GM12875 (cell line): Measurements from ENCODE around the gene TMIGD2.

Experiments used
- H3K4me3 ChIP-seq: one replicate; pipeline ENCODE4 v1.5.1; 2011; ENCODE audit warnings: low read depth, low read length, control low read depth
- CTCF ChIP-seq: IDR thresholded peaks from 2 replicates; pipeline ENCODE4 v1.5.1; 2011; ENCODE audit warnings: low read depth, mild to moderate bottlenecking, control low read depth, inconsistent platforms, low read length, moderate library complexity, borderline replicate concordance; ENCODE audit not compliant: insufficient read depth

The TMIGD2 gene

GRCh38 chr19:4324228-4324627 lies 22.0 kb upstream of the TMIGD2 start:
- no peak overlapping the region for H3K4me3 ChIP-seq
- no peak for TF ChIP-seq CTCF

GRCh38 chr19:4323692-4324091 lies 21.5 kb upstream of the TMIGD2 start:
- TF ChIP-seq CTCF: no peak
- no peak overlapping the region for H3K4me3 ChIP-seq

GRCh38 chr19:4322942-4323665 lies 20.9 kb upstream of the TMIGD2 start:
- no peak overlapping the region for H3K4me3 ChIP-seq
- TF ChIP-seq CTCF: no peak

GRCh38 chr19:4320419-4320818 lies 18.2 kb upstream of the TMIGD2 start:
- no peak overlapping the region for H3K4me3 ChIP-seq
- TF ChIP-seq CTCF: no peak

GRCh38 chr19:4319067-4319718 lies 17.0 kb upstream of the TMIGD2 start:
- no peak overlapping the region for H3K4me3 ChIP-seq
- no peak for TF ChIP-seq CTCF

GRCh38 chr19:4318460-4318859 lies 16.3 kb upstream of the TMIGD2 start:
- TF ChIP-seq CTCF: no peak
- H3K4me3 ChIP-seq: no peak overlapping the region

- no peak for TF ChIP-seq CTCF
Measured at GRCh38 chr19:4316956-4317355, 14.8 kb upstream of the TMIGD2 start.

More at GRCh38 chr19:4316956-4317355, 14.8 kb upstream of the TMIGD2 start:
- H3K4me3 ChIP-seq: no peak overlapping the region
